ENCODE data around the gene FOXP1. TPM values are rescaled to one million over a fixed set of nuclear protein-coding genes. Genes with fewer than 3 reads are reported as not detected.

FOXP1 gene
- total RNA-seq, 1 donor from 2014 or later, result 128 TPM

DNA sequence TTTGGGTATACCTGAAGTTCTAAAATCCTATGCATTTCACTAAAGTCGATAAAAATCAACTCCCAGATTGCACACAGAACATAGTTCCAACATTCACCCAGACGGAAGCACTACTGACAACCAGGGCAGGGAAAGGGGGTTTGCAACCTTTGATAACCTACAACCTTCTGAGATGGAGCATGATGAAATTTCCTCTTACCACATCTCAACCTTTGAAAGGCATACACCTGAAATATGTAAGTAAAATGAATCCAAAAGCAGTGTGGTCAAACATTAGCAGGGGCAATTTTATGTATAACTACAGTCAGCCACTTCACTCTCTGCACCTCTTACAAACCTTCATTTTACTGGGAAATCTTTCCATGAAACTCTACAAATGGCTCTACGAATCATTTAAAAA, 184.1 kb downstream of the FOXP1 start:
- no peak for DNase-seq (ENCODE audit: low spot score)

GRCh38 chr3:71398157-71398836, 185.2 kb downstream of the FOXP1 start:
- no peak for DNase-seq (ENCODE audit: low spot score)

DNA sequence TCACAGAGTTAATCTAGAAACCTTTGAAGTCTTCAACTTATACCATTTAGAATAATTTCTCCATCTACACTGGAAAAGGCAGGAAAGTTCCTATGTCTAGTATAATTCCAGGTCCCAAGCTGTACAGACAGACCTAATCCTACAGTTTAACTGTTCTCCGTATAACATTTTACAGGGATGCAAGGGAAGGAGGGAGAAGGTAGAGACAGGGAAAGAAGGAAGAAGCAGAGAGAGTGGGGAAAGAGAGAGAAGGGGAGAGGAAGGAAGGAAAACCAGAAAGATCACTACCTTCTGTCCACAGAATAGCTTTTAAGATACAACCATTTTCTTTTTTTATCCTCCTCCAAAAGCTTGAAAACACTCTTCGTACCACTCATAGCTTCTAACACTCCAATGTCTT, 185.8 kb downstream of the FOXP1 start:
- no peak for DNase-seq (ENCODE audit: low spot score)

GRCh38 chr3:71397046-71397445, 186.5 kb downstream of the FOXP1 start:
- peak; percentile 20 for DNase-seq (ENCODE audit: low spot score)

GRCh38 chr3:71395927-71396695, 187.4 kb downstream of the FOXP1 start:
- no peak for DNase-seq (ENCODE audit: low spot score)

GRCh38 chr3:71395470-71395869, 188.1 kb downstream of the FOXP1 start:
- DNase-seq (ENCODE audit: low spot score), result no peak

GRCh38 chr3:71393745-71394144, 189.8 kb downstream of the FOXP1 start:
- DNase-seq (ENCODE audit: low spot score), result no peak

GRCh38 chr3:71393093-71393492, 190.4 kb downstream of the FOXP1 start:
- DNase-seq (ENCODE audit: low spot score), result no peak

GRCh38 chr3:71392251-71392650, 191.3 kb downstream of the FOXP1 start:
- no peak for DNase-seq (ENCODE audit: low spot score)

DNA sequence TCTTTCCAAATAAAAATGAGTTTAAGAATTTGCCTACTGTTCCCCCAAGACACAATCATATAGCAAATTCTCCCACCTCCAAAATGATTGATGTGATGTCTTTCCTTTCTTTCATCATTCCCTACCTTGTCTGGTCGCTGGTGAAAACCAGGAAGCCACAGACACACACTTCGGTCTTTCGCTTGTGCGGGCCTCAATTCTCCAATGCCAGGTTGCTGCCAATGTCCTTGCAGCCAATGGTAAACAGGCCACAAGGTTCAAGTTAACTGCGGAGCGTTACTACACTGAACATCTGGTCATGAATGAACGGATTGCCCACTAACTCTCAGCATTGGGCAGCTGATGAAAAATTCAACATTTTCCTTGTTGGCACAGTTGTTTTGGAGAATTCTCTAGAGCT, 192.2 kb downstream of the FOXP1 start:
- DNase-seq (ENCODE audit: low spot score), result no peak

DNA sequence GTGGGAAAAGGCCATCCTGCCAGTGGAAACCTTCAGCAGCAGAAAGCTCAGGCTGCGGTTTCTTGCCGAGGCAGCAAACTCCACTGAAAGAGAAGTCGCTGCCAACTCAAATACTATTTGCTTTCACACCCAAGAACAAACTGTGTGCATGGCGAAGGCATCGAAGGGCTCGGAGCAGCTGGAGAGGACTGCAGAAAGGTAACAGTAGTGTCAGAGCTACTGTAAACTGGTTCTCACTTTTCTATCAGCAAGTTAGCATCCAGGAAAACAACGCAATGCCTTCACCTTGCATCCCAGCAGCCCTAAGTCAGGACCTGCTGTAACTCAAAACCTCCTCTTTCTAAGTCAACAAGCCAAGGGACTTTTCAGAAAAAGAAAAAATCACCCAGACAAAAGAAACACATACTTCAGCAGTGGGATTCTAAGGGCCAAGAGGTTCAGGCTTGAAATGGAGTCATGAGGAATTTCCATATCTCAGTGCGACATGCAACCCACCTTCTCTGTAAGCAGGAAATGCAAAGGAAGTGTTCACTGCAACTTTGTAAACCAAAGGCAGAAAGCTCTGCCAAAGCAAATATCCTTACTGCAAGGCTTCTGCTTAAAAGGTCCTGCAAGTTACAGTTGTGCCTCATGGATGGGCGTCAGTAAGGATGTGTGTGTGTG, 193.5 kb downstream of the FOXP1 start:
- DNase-seq (ENCODE audit: low spot score), result peak; percentile 64

GRCh38 chr3:71389191-71389590, 194.3 kb downstream of the FOXP1 start:
- no peak for DNase-seq (ENCODE audit: low spot score)

GRCh38 chr3:71388535-71389120, 194.9 kb downstream of the FOXP1 start:
- DNase-seq (ENCODE audit: low spot score), result no peak

- DNase-seq (ENCODE audit: low spot score), result no peak
Measured at GRCh38 chr3:71387586-71387985, 195.9 kb downstream of the FOXP1 start.

DNA sequence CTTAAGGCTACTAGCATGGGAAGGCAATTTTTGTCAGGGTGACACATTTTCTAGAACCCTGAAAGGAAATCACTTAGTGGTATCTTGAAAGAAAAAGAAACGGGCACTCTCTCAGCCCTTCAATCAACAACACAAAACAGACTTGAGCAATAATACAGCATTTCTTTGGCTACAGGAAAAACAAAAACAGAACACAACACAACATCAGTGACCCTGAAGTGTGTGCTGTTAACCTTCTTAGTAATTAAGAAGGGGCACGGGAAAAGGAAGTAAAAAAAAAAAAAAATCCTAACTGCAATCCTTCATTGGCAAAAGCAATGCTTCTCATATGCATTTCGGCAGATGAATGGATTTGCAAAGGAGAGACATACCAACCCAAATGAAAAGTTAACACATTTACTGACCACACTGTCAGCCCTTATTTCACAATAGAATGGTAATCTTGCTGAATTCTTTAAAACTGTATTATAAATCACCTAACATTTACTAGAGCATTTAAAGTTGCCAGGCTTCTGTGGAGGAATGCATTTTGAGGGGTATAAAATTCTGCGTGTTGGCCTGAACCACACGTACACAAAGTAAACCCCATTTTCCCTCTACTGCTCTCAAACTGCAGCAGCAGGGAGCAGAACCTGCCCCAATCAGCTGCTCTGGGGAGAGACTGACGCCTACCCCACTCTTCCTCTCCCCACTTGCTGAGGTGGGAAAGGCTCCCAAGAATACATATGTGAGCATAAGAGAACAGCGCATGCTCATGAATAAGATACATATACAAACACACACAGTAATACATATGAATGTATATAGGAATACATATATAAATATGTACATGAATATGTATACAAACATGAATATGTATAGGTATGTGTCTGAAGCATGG, 198.5 kb downstream of the FOXP1 start:
- DNase-seq (ENCODE audit: low spot score), result no peak

GRCh38 chr3:71384388-71384787, 199.1 kb downstream of the FOXP1 start:
- DNase-seq (ENCODE audit: low spot score), result no peak

GRCh38 chr3:71380096-71380495, 203.4 kb downstream of the FOXP1 start:
- DNase-seq (ENCODE audit: low spot score), result no peak

DNA sequence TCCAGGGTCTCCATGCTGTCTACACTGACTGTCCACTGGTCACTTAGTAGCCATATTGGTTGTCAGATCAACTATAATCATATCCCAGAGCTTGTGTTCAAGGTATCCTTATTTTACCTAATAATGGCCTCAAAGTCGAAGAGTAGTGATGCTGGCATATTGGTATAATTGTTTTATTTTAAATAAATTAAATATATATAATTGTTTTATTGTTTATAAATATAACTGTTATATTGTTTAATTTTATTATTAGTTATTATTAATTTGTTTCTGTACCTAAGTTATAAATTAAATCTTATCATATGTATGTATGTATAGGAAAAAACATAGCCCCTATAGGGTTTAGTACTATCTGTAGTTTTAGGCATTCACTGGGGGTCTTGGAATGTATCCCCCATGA, 205.0 kb downstream of the FOXP1 start:
- DNase-seq (ENCODE audit: low spot score), result no peak

GRCh38 chr3:71376911-71377310, 206.6 kb downstream of the FOXP1 start:
- DNase-seq (ENCODE audit: low spot score), result no peak

DNA sequence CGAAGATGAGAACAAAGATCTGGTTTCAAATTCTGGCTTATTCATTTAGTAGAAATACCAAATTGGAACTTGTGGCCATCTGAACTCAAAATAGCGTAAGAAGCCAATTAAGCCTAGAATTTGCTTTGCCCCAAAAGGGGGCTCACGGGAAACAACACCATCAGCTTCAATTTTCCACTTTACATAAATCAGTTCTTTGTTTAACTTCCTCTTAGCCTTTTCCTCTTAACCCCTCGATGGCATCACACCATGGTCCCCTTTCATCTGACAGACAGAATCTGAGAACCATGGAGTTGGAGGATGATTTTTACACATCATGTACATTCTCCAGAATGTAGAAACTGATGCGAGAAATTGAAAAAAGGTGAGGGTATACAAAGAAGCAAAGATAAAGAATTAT, 207.0 kb downstream of the FOXP1 start:
- no peak for DNase-seq (ENCODE audit: low spot score)

GRCh38 chr3:71374582-71374981, 208.9 kb downstream of the FOXP1 start:
- DNase-seq (ENCODE audit: low spot score), result no peak
